H7 (cell line): ENCODE results near the gene ASB4. TPM values are rescaled to one million over a fixed set of nuclear protein-coding genes. Genes with fewer than 3 reads are reported as not detected.

Experiments used
- DNase-seq: peaks from one replicate; pipeline ENCODE4 v3.0.0; 2012
- H3K27me3 ChIP-seq: 2 replicates; pipeline ENCODE4 v1.6.0; 2011; ENCODE audit warnings: mild to moderate bottlenecking, low read length; ENCODE audit not compliant: control insufficient read depth, insufficient read depth
- H3K36me3 ChIP-seq: replicated peaks from 2 replicates; pipeline ENCODE4 v1.5.1; 2011; ENCODE audit warnings: low read length; ENCODE audit not compliant: control insufficient read depth, insufficient read depth
- H3K4me3 ChIP-seq: 2 replicates; pipeline ENCODE4 v1.5.1; 2011; ENCODE audit warnings: low read depth, mild to moderate bottlenecking, control low read depth, low read length, moderate library complexity; ENCODE audit not compliant: insufficient read depth
- total RNA-seq: library from RNA; depleted of rRNA; stranded (reverse); fragments of >200 nt; shearing (Covaris generic); gene quantifications from 2 replicates; pipeline ENCODE4 v1.2.3, GENCODE V29; 2014

The ASB4 gene
- total RNA-seq, 1 experiment from 2014 or later: not detected

DNA sequence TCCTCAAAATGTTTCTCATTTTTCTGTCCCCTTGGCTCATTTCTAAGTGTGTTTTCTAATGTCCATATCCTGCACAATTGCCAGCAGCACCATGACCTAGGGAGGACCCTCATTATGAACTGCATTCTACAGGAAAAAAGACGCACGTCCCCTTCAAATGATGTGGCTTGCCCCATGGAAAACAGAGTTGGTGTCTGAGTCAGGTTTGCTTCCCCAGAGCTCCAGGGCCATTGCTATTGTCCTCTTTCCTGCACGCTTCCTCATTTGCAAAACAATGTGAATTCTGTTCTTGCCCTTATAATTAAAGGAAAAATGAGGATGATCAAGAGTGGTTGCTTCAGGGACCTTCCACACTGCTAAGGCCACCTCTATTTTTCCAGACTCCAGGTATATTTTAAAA lies 14.7 kb upstream of the ASB4 start:
- no peak for DNase-seq
- Histone ChIP-seq H3K4me3 (no peak overlapping the region), H3K27me3 (no peaks in the 10 kb centered on the region), H3K36me3 (no peaks in the 10 kb centered on the region)

GRCh38 chr7:95472581-95473161 lies 13.1 kb upstream of the ASB4 start:
- Histone ChIP-seq H3K4me3 (no peak overlapping the region), H3K27me3 (no peaks in the 10 kb centered on the region), H3K36me3 (no peaks in the 10 kb centered on the region)
- no peak for DNase-seq

DNA sequence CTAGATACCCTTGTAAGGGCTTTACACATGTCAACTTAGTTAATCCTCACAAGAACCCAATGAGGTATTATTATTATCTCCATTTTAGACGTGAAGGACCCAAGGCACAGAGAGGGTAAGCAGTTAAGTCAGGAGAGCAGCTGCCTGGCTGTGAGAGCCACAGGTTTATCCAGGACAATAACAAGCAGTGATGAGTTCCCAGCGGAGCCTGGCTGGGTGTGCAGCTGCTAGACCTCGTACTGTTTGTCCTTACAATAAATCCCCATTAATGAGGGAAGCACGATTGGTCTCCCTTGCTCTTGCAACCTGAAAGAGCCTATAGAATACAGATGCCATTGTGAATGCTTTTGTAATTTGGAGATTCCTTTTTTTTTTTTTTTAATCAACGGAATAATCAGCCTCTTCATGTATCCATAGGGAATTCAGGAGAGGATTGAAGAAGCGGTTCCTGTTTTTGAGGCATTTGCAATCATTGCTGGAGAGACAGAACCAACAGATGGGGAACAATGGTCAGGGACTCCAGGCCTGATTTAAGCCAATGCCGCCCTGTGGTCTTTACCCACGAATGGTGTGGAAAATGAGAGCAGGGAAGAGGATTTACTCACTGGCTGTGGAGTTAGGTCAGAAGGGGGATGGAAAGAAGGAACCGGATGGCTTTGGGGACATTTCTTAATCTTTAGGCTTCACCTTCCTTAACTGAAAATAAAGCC lies 12.3 kb upstream of the ASB4 start:
- Histone ChIP-seq H3K27me3 (no peaks in the 10 kb centered on the region), H3K36me3 (no peaks in the 10 kb centered on the region), H3K4me3 (no peak overlapping the region)
- no peak for DNase-seq

DNA sequence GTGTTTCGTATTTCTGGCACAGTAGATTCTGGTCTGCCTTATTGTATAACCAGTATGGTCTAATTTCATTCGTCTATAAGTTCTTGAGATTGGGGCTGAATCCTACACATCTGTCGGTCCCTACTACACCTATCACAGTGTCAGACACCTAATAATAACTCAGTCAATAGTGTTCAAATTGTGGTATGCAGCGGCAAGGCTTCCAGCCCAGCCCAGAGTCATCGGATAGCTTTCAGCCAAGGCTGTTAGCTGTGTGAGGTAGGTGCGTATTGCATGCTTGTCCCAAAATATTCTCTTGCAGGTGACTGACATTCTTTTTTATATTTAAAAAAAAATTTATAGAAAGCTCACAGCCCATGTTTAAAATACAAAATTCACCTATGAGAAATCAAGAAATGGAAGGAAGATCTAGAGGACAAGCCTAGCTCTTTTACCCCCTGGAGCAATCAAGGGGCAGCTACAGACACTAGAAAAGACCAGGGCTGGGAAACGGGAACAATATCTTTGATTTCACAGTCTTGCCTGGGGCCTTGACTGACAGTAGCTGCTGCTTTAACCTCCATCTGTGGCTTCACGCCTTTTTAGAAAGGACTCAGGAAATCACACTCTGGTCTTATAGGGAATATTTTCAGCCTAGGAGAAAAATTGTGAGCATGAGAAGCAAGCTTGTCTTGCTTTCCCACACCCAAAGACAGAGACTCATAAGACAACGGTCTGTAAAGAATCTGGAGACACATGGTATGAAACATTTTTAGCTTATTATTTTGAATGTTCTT lies 9.5 kb upstream of the ASB4 start:
- no peak for DNase-seq
- Histone ChIP-seq H3K27me3 (no peaks in the 10 kb centered on the region), H3K4me3 (no peak overlapping the region), H3K36me3 (no peaks in the 10 kb centered on the region)

GRCh38 chr7:95476904-95477594 lies 8.7 kb upstream of the ASB4 start:
- no peak overlapping the region for H3K4me3 ChIP-seq
- no peaks in the 10 kb centered on the region for H3K36me3 ChIP-seq
- peak; percentile 38 for DNase-seq
- H3K27me3 ChIP-seq: no peaks in the 10 kb centered on the region

- Histone ChIP-seq H3K36me3 (no peaks in the 10 kb centered on the region), H3K4me3 (no peak overlapping the region), H3K27me3 (no peaks in the 10 kb centered on the region)
- no peak for DNase-seq
Measured at GRCh38 chr7:95478272-95479037, 7.3 kb upstream of the ASB4 start.

DNA sequence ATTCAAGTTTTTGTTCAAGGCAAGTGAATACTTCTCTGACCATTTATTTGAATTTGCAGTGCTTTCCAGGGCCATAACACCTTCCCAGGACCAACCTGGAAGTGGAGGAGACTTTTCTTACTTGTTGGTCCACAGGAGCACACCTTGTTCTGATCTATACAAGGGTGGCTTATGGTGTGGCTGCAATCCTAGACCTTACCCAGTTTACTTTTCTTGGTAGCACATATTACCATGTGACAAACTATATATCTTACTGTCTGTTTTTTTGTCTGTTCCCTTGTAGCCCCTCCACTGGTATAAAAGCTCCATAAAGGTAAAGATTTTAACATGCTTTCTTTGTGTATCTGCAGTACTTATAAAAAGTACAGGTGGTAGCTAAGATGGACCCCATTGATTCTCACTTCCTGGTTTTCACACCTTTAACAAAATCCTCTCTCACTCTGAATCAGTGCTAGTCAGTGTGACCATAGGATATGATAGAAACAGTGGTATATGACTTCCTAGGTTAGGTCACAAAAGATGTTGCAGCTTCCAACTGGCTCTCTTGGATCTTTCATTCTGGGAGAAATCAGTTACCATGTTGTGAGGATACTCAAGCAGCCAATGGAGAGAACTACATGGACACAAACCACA lies 5.6 kb upstream of the ASB4 start:
- Histone ChIP-seq H3K36me3 (no peaks in the 10 kb centered on the region), H3K27me3 (no peaks in the 10 kb centered on the region), H3K4me3 (no peak overlapping the region)
- no peak for DNase-seq

DNA sequence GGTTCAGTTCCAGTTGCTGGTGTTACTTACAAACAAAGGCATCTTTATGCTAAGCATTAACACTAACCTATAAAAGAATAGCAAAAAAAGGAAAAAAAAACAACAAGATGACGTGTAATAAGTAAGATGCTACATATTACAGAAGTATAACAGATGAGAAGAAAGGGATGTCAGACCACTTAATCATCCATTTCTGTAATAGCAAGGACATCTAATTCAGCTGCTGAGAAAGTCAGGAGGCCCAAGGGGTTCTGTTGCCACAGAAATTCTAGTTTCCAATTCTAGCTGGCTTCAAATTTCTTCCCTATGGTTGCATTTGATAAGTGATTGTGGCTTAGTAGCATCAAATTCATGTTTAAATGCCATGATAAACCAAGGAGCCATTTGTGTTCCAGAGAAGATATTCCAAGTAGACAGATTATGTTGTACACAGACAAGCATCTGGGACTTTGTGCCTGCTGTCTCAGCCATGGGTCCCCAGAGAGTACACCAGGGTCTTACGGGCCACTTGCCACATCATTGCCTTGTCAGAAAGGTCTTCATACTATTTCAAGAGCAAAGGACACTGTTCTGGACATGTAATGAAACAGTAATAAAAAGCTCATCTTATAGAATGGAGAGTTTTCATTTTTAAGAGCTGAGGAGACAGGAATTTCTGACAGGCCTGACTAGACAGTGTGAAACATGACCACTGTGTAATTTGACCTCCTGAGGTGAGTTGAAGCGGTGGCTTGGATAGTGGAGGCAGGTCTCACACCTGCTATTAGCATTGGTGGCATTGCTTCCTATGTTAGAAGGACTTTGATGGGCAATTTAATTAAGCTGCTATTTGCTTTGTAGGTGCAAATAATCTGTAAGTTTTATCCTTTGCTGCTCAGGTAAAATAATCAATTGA lies 4.2 kb upstream of the ASB4 start:
- DNase-seq: no peak

GRCh38 chr7:95482424-95482823 lies 3.3 kb upstream of the ASB4 start:
- no peaks in the 10 kb centered on the region for H3K27me3 ChIP-seq
- H3K36me3 ChIP-seq: no peaks in the 10 kb centered on the region
- no peak overlapping the region for H3K4me3 ChIP-seq
- no peak for DNase-seq

More for the DNA sequence above, 4.2 kb upstream of the ASB4 start:
- Histone ChIP-seq H3K4me3 (no peak overlapping the region), H3K36me3 (no peaks in the 10 kb centered on the region), H3K27me3 (no peaks in the 10 kb centered on the region)

DNA sequence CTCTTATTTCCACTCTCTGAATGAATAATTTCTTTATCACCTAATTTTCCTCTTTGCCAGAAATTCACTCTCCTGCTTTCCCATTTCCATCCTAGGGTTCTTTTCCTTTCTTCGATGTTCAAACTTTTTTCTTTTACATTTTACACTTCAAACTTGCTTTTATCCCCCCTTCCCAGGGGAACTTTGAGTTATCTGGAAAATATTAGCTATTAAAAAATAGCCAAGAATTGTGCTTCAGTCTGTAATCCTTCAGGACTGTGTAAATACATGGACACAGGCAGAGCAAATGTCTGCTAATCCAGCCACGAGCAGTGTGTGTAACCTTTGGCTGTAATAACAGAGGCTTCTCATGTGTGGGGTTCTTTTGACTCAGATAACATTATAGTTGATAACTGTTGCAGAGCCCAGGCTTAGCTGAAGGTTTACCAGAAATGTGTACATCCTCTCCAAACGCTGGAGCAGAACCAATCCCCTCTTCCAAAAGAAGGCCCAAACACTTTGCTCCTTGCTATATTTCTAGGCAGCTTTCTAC lies 4.6 kb downstream of the ASB4 start:
- DNase-seq: no peak
- Histone ChIP-seq H3K36me3 (no peaks in the 10 kb centered on the region), H3K27me3 (no peaks in the 10 kb centered on the region)

GRCh38 chr7:95491201-95491600 lies 5.5 kb downstream of the ASB4 start:
- Histone ChIP-seq H3K27me3 (no peaks in the 10 kb centered on the region), H3K4me3 (no peak overlapping the region), H3K36me3 (no peaks in the 10 kb centered on the region)
- DNase-seq: no peak

More for the DNA sequence above, 4.6 kb downstream of the ASB4 start:
- H3K4me3 ChIP-seq: no peak overlapping the region

DNA sequence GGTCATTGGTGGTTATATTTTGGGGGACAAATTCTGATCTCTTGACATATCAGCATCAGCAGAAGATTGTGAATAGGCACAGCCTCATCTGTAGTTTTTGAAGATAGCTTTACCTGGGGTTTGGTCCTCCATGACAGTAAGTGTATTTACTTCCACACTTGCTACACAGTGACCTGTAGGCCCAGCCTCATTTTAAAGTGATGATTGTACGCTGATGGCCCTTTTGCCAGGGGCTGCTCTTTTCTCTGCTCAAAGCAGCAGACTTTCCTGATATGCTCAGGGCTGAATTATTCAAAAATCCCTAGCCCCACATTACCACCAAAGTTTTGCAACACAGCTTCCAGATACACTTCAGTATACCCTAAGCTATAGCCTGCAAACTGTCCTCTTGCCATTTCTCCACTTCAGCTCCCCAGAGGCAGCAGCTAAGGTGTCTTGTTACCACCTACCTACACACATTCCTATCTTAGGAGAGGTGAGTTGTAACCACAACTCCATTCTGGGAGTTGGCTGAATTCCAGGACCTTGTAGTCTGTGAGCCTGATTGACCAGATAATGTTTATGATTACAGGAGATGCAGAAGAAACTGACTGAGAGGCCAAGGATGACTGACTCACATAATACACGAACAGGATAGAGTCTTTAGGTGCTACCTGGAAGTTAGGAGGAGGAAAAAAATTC lies 6.0 kb downstream of the ASB4 start:
- H3K4me3 ChIP-seq: no peak overlapping the region
- DNase-seq: peak; percentile 21
- no peaks in the 10 kb centered on the region for H3K36me3 ChIP-seq
- H3K27me3 ChIP-seq: no peaks in the 10 kb centered on the region
